GM12878 (cell line): ENCODE results near the gene RNF150.

Experiments used
- ASH2L ChIP-seq: fragments of 300-600, 200-600 bp; sonication (generic); IDR thresholded peaks from 2 replicates; pipeline ENCODE4 v1.6.1; 2017; ENCODE audit warnings: low read depth, mild to moderate bottlenecking, borderline replicate concordance
- CEBPZ ChIP-seq: fragments of 150-350 bp; IDR thresholded peaks from 2 replicates; pipeline ENCODE4 v1.6.1; 2016; ENCODE audit warnings: low read depth, low read length
- MEF2A ChIP-seq: IDR thresholded peaks from 2 replicates; pipeline ENCODE4 v1.6.1; 2011; ENCODE audit warnings: low read depth, mild to moderate bottlenecking, low read length, moderate library complexity; ENCODE audit not compliant: insufficient read depth
- POLR2A ChIP-seq: IDR thresholded peaks from 2 replicates; pipeline ENCODE4 v1.6.1; 2011; ENCODE audit warnings: low read depth, mild to moderate bottlenecking, low read length
- TAF1 ChIP-seq: IDR thresholded peaks from 2 replicates; pipeline ENCODE4 v1.6.1; 2011; ENCODE audit warnings: mild to moderate bottlenecking, low read depth, low read length, borderline replicate concordance
- ZNF384 ChIP-seq: IDR thresholded peaks from 2 replicates; pipeline ENCODE4 v1.6.1; 2012; ENCODE audit warnings: low read depth, mild to moderate bottlenecking, low read length, improper control_type of control experiment, borderline replicate concordance
- TF ChIP-seq, protein P1 (sequence below): IDR thresholded peaks from 2 replicates; pipeline ENCODE4 v1.6.1; 2011; ENCODE audit warnings: low read depth, mild to moderate bottlenecking, low read length, moderate library complexity, borderline replicate concordance; ENCODE audit errors: extremely low read depth
- TF ChIP-seq, protein P2 (sequence below), 3 experiments: IDR thresholded peaks in 2 of 3; conservative IDR thresholded peaks in 1 of 3; 2 replicates each; pipeline ENCODE4 v1.5.1; 2011; ENCODE audit warnings: low read depth in 3 of 3, low read length in 3 of 3, mild to moderate bottlenecking in 3 of 3, control low read depth in 2 of 3, moderate library complexity in 2 of 3, inconsistent platforms in 1 of 3, mixed read lengths in 1 of 3; ENCODE audit not compliant: control insufficient read depth in 2 of 3, insufficient read depth in 1 of 3; ENCODE audit errors: extremely low read depth in 1 of 3
- TF ChIP-seq, protein P3 (sequence below): fragments of 450-650 bp; conservative IDR thresholded peaks from 2 replicates; pipeline ENCODE4 v1.6.1; 2017; ENCODE audit warnings: mild to moderate bottlenecking, moderate library complexity
- TF ChIP-seq, protein P4 (sequence below): IDR thresholded peaks from 2 replicates; pipeline ENCODE4 v1.6.1; 2012; ENCODE audit warnings: mild to moderate bottlenecking, low read depth, low read length
- TF ChIP-seq, protein P5 (sequence below): fragments of 450-650 bp; IDR thresholded peaks from 2 replicates; pipeline ENCODE4 v1.6.1; 2017; ENCODE audit warnings: mild to moderate bottlenecking, moderate library complexity

- TF ChIP-seq ASH2L (no peak), MEF2A (no peak), CEBPZ (no peak), ZNF384 (no peak), TAF1 (no peak), POLR2A (no peak)
- TF ChIP-seq, protein P1, sequence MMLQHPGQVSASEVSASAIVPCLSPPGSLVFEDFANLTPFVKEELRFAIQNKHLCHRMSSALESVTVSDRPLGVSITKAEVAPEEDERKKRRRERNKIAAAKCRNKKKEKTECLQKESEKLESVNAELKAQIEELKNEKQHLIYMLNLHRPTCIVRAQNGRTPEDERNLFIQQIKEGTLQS: no peak
- TF ChIP-seq, protein P2, sequence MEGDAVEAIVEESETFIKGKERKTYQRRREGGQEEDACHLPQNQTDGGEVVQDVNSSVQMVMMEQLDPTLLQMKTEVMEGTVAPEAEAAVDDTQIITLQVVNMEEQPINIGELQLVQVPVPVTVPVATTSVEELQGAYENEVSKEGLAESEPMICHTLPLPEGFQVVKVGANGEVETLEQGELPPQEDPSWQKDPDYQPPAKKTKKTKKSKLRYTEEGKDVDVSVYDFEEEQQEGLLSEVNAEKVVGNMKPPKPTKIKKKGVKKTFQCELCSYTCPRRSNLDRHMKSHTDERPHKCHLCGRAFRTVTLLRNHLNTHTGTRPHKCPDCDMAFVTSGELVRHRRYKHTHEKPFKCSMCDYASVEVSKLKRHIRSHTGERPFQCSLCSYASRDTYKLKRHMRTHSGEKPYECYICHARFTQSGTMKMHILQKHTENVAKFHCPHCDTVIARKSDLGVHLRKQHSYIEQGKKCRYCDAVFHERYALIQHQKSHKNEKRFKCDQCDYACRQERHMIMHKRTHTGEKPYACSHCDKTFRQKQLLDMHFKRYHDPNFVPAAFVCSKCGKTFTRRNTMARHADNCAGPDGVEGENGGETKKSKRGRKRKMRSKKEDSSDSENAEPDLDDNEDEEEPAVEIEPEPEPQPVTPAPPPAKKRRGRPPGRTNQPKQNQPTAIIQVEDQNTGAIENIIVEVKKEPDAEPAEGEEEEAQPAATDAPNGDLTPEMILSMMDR (IDR thresholded peaks at IDR 0.05 in 2 of 3, conservative IDR thresholded peaks at IDR 0.05 in 1 of 3; ENCODE audit: control insufficient read depth in 2 of 3, extremely low read depth in 1 of 3, insufficient read depth in 1 of 3, low read depth in 3 of 3, low read length in 3 of 3): no peak
- TF ChIP-seq, protein P3, sequence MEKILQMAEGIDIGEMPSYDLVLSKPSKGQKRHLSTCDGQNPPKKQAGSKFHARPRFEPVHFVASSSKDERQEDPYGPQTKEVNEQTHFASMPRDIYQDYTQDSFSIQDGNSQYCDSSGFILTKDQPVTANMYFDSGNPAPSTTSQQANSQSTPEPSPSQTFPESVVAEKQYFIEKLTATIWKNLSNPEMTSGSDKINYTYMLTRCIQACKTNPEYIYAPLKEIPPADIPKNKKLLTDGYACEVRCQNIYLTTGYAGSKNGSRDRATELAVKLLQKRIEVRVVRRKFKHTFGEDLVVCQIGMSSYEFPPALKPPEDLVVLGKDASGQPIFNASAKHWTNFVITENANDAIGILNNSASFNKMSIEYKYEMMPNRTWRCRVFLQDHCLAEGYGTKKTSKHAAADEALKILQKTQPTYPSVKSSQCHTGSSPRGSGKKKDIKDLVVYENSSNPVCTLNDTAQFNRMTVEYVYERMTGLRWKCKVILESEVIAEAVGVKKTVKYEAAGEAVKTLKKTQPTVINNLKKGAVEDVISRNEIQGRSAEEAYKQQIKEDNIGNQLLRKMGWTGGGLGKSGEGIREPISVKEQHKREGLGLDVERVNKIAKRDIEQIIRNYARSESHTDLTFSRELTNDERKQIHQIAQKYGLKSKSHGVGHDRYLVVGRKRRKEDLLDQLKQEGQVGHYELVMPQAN: no peak
- TF ChIP-seq, protein P4, sequence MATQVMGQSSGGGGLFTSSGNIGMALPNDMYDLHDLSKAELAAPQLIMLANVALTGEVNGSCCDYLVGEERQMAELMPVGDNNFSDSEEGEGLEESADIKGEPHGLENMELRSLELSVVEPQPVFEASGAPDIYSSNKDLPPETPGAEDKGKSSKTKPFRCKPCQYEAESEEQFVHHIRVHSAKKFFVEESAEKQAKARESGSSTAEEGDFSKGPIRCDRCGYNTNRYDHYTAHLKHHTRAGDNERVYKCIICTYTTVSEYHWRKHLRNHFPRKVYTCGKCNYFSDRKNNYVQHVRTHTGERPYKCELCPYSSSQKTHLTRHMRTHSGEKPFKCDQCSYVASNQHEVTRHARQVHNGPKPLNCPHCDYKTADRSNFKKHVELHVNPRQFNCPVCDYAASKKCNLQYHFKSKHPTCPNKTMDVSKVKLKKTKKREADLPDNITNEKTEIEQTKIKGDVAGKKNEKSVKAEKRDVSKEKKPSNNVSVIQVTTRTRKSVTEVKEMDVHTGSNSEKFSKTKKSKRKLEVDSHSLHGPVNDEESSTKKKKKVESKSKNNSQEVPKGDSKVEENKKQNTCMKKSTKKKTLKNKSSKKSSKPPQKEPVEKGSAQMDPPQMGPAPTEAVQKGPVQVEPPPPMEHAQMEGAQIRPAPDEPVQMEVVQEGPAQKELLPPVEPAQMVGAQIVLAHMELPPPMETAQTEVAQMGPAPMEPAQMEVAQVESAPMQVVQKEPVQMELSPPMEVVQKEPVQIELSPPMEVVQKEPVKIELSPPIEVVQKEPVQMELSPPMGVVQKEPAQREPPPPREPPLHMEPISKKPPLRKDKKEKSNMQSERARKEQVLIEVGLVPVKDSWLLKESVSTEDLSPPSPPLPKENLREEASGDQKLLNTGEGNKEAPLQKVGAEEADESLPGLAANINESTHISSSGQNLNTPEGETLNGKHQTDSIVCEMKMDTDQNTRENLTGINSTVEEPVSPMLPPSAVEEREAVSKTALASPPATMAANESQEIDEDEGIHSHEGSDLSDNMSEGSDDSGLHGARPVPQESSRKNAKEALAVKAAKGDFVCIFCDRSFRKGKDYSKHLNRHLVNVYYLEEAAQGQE: no peak
- TF ChIP-seq, protein P5, sequence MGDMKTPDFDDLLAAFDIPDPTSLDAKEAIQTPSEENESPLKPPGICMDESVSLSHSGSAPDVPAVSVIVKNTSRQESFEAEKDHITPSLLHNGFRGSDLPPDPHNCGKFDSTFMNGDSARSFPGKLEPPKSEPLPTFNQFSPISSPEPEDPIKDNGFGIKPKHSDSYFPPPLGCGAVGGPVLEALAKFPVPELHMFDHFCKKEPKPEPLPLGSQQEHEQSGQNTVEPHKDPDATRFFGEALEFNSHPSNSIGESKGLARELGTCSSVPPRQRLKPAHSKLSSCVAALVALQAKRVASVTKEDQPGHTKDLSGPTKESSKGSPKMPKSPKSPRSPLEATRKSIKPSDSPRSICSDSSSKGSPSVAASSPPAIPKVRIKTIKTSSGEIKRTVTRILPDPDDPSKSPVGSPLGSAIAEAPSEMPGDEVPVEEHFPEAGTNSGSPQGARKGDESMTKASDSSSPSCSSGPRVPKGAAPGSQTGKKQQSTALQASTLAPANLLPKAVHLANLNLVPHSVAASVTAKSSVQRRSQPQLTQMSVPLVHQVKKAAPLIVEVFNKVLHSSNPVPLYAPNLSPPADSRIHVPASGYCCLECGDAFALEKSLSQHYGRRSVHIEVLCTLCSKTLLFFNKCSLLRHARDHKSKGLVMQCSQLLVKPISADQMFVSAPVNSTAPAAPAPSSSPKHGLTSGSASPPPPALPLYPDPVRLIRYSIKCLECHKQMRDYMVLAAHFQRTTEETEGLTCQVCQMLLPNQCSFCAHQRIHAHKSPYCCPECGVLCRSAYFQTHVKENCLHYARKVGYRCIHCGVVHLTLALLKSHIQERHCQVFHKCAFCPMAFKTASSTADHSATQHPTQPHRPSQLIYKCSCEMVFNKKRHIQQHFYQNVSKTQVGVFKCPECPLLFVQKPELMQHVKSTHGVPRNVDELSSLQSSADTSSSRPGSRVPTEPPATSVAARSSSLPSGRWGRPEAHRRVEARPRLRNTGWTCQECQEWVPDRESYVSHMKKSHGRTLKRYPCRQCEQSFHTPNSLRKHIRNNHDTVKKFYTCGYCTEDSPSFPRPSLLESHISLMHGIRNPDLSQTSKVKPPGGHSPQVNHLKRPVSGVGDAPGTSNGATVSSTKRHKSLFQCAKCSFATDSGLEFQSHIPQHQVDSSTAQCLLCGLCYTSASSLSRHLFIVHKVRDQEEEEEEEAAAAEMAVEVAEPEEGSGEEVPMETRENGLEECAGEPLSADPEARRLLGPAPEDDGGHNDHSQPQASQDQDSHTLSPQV: no peak
These were observed 7.3 kb upstream of the RNF150 start for GRCh38 chr4:141140391-141141200.
